SK-N-SH (cell line): ENCODE results near the gene CA5A. TPM values are rescaled to one million over a fixed set of nuclear protein-coding genes. Genes with fewer than 3 reads are reported as not detected.

Source experiments
- CTCF ChIA-PET: fragments of 300-600, 350-600 bp; formaldehyde crosslinking; extraction: SDS; loops from one replicate; lab custom pipeline; 2021; lab: Yijun Ruan, JAX
- POLR2A ChIA-PET: fragments of 350-600 bp; sonication (Branson Sonifier 250); formaldehyde crosslinking; extraction: SDS; loops from one replicate; lab custom pipeline; 2020; ENCODE audit warnings: antibody characterized with exemption, inconsistent platforms; lab: Yijun Ruan, JAX
- DNase-seq: peaks from one replicate; pipeline ENCODE4 v3.0.0; 2012
- H2AFZ ChIP-seq: fragments of 200-600 bp; sonication (generic); 2 replicates; pipeline ENCODE4 v1.8.1; 2016; ENCODE audit warnings: antibody characterized with exemption, mild to moderate bottlenecking, low read depth
- H3F3A ChIP-seq: fragments of 200-600 bp; sonication (generic); replicated peaks from 2 replicates; pipeline ENCODE3; 2016; ENCODE audit warnings: antibody characterized with exemption, mild to moderate bottlenecking; ENCODE audit not compliant: insufficient read depth
- H3K27ac ChIP-seq, 2 experiments: fragments of 200-500 bp in 1 of 2; fragments of 200-600 bp in 1 of 2; sonication (Bioruptor generic) in 1 of 2; sonication (generic), shearing (Covaris generic) in 1 of 2; 2 replicates each; pipeline versions ENCODE4 v1.5.1 to v1.6.1; 2014 to 2016; ENCODE audit warnings: low read depth in 2 of 2, inconsistent platforms in 1 of 2, low read length in 1 of 2, mild to moderate bottlenecking in 1 of 2, mixed read lengths in 1 of 2
- H3K27me3 ChIP-seq: fragments of 200-600 bp; sonication (generic), shearing (Covaris generic); 2 replicates; pipeline ENCODE4 v1.6.1; 2016; ENCODE audit warnings: mixed run types; ENCODE audit not compliant: insufficient read depth
- H3K36me3 ChIP-seq, 2 experiments: fragments of 200-500 bp in 1 of 2; fragments of 200-600 bp in 1 of 2; sonication (Bioruptor generic) in 1 of 2; sonication (generic) in 1 of 2; replicated peaks in 1 of 2; 2 replicates each; pipeline versions ENCODE3 to v1.5.1; 2014 to 2016; ENCODE audit warnings: low read length in 1 of 2, mild to moderate bottlenecking in 1 of 2; ENCODE audit not compliant: insufficient read depth in 2 of 2, control insufficient read depth in 1 of 2
- H3K4me1 ChIP-seq, 2 experiments: fragments of 200-500 bp in 1 of 2; fragments of 200-600 bp in 1 of 2; sonication (Bioruptor generic) in 1 of 2; sonication (generic), shearing (Covaris generic) in 1 of 2; 2 replicates each; pipeline versions ENCODE4 v1.5.1 to v1.6.1; 2014 to 2016; ENCODE audit warnings: low read depth in 1 of 2, low read length in 1 of 2, mixed run types in 1 of 2; ENCODE audit not compliant: insufficient read depth in 2 of 2, control insufficient read depth in 1 of 2
- H3K4me2 ChIP-seq: fragments of 200-600 bp; sonication (generic), shearing (Covaris generic); 2 replicates; pipeline ENCODE4 v1.6.1; 2017; ENCODE audit warnings: mixed run types
- H3K4me3 ChIP-seq, 2 experiments: fragments of 200-500 bp in 1 of 2; fragments of 200-600 bp in 1 of 2; sonication (Bioruptor generic) in 1 of 2; sonication (generic), shearing (Covaris generic) in 1 of 2; 2 replicates each; pipeline versions ENCODE4 v1.5.1 to v1.8.1; 2014 to 2016; ENCODE audit warnings: low read depth in 2 of 2, inconsistent platforms in 1 of 2, low read length in 1 of 2, mild to moderate bottlenecking in 1 of 2, mixed read lengths in 1 of 2, moderate library complexity in 1 of 2
- H3K79me2 ChIP-seq: fragments of 200-600 bp; sonication (generic); 2 replicates; pipeline ENCODE4 v1.8.1; 2017; ENCODE audit warnings: mild to moderate bottlenecking; ENCODE audit not compliant: insufficient read depth
- H3K9ac ChIP-seq: fragments of 200-600 bp; sonication (generic); 2 replicates; pipeline ENCODE4 v1.6.1; 2017; ENCODE audit warnings: mixed run types
- H3K9me2 ChIP-seq: fragments of 200-600 bp; sonication (generic); 2 replicates; pipeline ENCODE4 v1.6.1; 2017; ENCODE audit warnings: mixed run types
- H3K9me3 ChIP-seq: fragments of 200-600 bp; sonication (generic); 2 replicates; pipeline ENCODE4 v1.6.1; 2017; ENCODE audit warnings: mixed run types, mild to moderate bottlenecking, moderate library complexity
- H4K20me1 ChIP-seq: fragments of 200-600 bp; sonication (generic); 2 replicates; pipeline ENCODE4 v1.6.1; 2017; ENCODE audit warnings: mild to moderate bottlenecking, mixed run types; ENCODE audit not compliant: insufficient read depth
- EZH2phosphoT487 ChIP-seq: fragments of 200-600 bp; sonication (generic); IDR thresholded peaks from 2 replicates; pipeline ENCODE4 v1.6.1; 2017; ENCODE audit warnings: low read depth, mixed run types, mild to moderate bottlenecking, antibody characterized with exemption, moderate library complexity, borderline replicate concordance
- FOXJ3 ChIP-seq: sonication (generic); formaldehyde crosslinking; IDR thresholded peaks from 2 replicates; pipeline ENCODE4 v1.5.1; 2020; ENCODE audit warnings: mild to moderate bottlenecking, missing genetic modification reagents
- GATA2 ChIP-seq: sonication (generic); formaldehyde crosslinking; IDR thresholded peaks from 2 replicates; pipeline ENCODE4 v1.5.0; 2020; ENCODE audit warnings: mild to moderate bottlenecking, missing genetic modification reagents
- MEF2A ChIP-seq: IDR thresholded peaks from 2 replicates; pipeline ENCODE4 v1.4.0; 2012; ENCODE audit warnings: low read depth, borderline replicate concordance
- RCOR1 ChIP-seq: fragments of 150-350 bp; IDR thresholded peaks from 2 replicates; pipeline ENCODE4 v1.6.1; 2017; ENCODE audit warnings: antibody characterized with exemption, low read length
- SMC3 ChIP-seq: IDR thresholded peaks from 2 replicates; pipeline ENCODE4 v1.6.1; 2012; ENCODE audit warnings: low read depth, low read length, improper control_type of control experiment
- TCF12 ChIP-seq: IDR thresholded peaks from 2 replicates; pipeline ENCODE4 v1.4.0; 2012
- WGBS: methylation state at CpG from one replicate; pipeline ENCODE4 v1.1.6; 2017; ENCODE audit warnings: low lambda C conversion rate; 5-methylcytosine and 5-hydroxymethylcytosine counted together
- polyA plus RNA-seq, 3 experiments: library from polyadenylated mRNA; depleted of rRNA; stranded (reverse); fragments of >200 nt; gene quantifications; 2 replicates each; pipeline ENCODE4 v1.2.3, GENCODE V29; 2012
- TF ChIP-seq, protein P1 (sequence below): IDR thresholded peaks from 2 replicates; pipeline ENCODE4 v1.6.1; 2012; ENCODE audit warnings: mild to moderate bottlenecking, low read depth, low read length, moderate library complexity
- TF ChIP-seq, protein P2 (sequence below): fragments of 150-350 bp; IDR thresholded peaks from 2 replicates; pipeline ENCODE4 v1.6.1; 2016; ENCODE audit warnings: mild to moderate bottlenecking, low read depth, low read length

The CA5A gene
- polyA plus RNA-seq, 1 of the 3 experiments (the other 2 are of a cell fraction), result not detected

DNA sequence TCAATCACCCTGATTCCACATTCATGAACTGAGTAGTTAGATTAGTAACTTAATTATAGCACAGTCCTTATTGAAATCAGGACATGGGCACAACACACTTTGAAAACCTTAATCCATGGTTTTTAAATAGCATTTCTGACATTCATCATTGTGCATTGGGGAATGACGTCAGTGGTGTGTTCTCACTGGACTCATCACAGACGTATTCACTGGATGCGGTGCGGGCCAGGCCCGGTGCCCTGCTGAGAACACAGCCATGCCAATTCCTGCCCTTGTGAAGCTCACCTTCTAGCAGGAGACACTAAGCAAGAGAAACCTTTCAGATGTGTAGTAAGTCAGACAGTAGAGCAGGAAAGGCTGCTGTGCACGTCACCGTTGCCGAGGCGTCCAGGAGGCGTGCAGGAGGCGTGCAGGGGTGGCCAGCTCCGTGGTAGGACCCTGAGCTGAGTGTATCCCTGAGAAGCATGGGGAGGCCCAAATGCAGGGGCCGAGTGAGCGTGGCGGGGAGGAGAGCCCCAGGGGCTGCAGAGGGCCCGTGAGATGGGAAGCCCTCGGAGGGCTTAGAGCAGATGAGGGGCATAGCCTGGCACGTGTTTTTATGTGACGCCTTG is 27.8 kb upstream of the CA5A start:
- ChIA-PET POLR2A (no interaction called here), CTCF (no interaction called here)
- Histone ChIP-seq H2AFZ (no peak overlapping the region), H4K20me1 (no peaks in the 10 kb centered on the region), H3K4me3 (no peak overlapping the region), H3K4me1 (peaks cover 13 to 30% of the 10 kb centered on the region in 2 experiments; a peak in 2 of 4 replicates), H3K9ac (peak overlapping the region; percentile 2; the same call in 1 of the 2 replicates), H3K36me3 (no peaks in the 10 kb centered on the region), H3K9me2 (no peaks in the 10 kb centered on the region), H3K4me2 (peak overlapping the region; percentile 61; the same call in 1 of the 2 replicates), H3K9me3 (no peaks in the 10 kb centered on the region), H3K27ac (peak overlapping the region in 1 of 2 experiments; percentile 71; a peak in 3 of 4 replicates), H3K27me3 (no peaks in the 10 kb centered on the region), H3F3A (peaks cover 14% of the 10 kb centered on the region), H3K79me2 (peaks cover 70% of the 10 kb centered on the region)
- no peak for TF ChIP-seq TCF12
- TF ChIP-seq, protein P1, sequence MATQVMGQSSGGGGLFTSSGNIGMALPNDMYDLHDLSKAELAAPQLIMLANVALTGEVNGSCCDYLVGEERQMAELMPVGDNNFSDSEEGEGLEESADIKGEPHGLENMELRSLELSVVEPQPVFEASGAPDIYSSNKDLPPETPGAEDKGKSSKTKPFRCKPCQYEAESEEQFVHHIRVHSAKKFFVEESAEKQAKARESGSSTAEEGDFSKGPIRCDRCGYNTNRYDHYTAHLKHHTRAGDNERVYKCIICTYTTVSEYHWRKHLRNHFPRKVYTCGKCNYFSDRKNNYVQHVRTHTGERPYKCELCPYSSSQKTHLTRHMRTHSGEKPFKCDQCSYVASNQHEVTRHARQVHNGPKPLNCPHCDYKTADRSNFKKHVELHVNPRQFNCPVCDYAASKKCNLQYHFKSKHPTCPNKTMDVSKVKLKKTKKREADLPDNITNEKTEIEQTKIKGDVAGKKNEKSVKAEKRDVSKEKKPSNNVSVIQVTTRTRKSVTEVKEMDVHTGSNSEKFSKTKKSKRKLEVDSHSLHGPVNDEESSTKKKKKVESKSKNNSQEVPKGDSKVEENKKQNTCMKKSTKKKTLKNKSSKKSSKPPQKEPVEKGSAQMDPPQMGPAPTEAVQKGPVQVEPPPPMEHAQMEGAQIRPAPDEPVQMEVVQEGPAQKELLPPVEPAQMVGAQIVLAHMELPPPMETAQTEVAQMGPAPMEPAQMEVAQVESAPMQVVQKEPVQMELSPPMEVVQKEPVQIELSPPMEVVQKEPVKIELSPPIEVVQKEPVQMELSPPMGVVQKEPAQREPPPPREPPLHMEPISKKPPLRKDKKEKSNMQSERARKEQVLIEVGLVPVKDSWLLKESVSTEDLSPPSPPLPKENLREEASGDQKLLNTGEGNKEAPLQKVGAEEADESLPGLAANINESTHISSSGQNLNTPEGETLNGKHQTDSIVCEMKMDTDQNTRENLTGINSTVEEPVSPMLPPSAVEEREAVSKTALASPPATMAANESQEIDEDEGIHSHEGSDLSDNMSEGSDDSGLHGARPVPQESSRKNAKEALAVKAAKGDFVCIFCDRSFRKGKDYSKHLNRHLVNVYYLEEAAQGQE, result no peak
- TF ChIP-seq, protein P2, sequence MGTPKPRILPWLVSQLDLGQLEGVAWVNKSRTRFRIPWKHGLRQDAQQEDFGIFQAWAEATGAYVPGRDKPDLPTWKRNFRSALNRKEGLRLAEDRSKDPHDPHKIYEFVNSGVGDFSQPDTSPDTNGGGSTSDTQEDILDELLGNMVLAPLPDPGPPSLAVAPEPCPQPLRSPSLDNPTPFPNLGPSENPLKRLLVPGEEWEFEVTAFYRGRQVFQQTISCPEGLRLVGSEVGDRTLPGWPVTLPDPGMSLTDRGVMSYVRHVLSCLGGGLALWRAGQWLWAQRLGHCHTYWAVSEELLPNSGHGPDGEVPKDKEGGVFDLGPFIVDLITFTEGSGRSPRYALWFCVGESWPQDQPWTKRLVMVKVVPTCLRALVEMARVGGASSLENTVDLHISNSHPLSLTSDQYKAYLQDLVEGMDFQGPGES, result no peak
- TF ChIP-seq SMC3, result no peak
- no peak for TF ChIP-seq RCOR1
- TF ChIP-seq FOXJ3 (CRISPR knock-in tag), result no peak
- no peak for TF ChIP-seq EZH2phosphoT487
- no peak for TF ChIP-seq MEF2A
- DNase-seq, result no peak
- WGBS, result 87% methylated on average over 19 of the region's 19 CpGs

DNA sequence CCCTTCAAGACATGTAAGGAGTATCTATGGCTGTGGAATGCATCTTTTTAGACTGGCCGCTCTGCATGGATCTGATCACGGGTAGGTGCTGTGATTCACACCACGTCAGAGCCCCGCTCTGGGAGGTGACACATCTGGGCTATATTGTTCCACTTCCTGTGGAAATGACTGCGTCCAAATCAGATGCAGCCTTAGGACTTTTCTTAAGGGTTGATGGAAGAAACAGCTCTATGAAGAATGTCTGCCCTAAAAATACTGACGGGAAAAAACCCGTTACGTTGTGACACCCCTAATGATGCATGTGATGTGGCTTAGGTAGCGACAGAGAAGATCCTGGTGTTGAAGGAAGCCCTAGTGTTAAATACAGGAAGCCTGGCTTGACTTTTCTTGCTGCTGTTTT is 27.1 kb upstream of the CA5A start:
- Histone ChIP-seq H3K27ac (peak overlapping the region; percentile 34 to 71; a peak in 3 of 4 replicates), H3K27me3 (no peaks in the 10 kb centered on the region), H3F3A (peaks cover 14% of the 10 kb centered on the region), H3K9me3 (no peaks in the 10 kb centered on the region), H3K79me2 (peaks cover 70% of the 10 kb centered on the region), H2AFZ (peak overlapping the region; percentile 42; the same call in 1 of the 2 replicates), H4K20me1 (no peaks in the 10 kb centered on the region), H3K4me3 (no peak overlapping the region), H3K9me2 (no peaks in the 10 kb centered on the region), H3K4me2 (peak overlapping the region; percentile 61), H3K4me1 (peaks cover 13 to 35% of the 10 kb centered on the region in 2 experiments; a peak in 2 of 4 replicates), H3K9ac (peak overlapping the region; percentile 2; the same call in 1 of the 2 replicates), H3K36me3 (no peaks in the 10 kb centered on the region)
- no peak for DNase-seq
- 48% methylated on average over 9 of the region's 9 CpGs for whole genome bisulfite sequencing
- TF ChIP-seq GATA2 (CRISPR knock-in tag) (no peak), TCF12 (peak; percentile 38; the same call in 1 of the 2 replicates)
- POLR2A ChIA-PET, result no interaction called here
- CTCF ChIA-PET, result no interaction called here
